ENCODE measurements around the gene NCAPG2.

Gene NCAPG2

DNA sequence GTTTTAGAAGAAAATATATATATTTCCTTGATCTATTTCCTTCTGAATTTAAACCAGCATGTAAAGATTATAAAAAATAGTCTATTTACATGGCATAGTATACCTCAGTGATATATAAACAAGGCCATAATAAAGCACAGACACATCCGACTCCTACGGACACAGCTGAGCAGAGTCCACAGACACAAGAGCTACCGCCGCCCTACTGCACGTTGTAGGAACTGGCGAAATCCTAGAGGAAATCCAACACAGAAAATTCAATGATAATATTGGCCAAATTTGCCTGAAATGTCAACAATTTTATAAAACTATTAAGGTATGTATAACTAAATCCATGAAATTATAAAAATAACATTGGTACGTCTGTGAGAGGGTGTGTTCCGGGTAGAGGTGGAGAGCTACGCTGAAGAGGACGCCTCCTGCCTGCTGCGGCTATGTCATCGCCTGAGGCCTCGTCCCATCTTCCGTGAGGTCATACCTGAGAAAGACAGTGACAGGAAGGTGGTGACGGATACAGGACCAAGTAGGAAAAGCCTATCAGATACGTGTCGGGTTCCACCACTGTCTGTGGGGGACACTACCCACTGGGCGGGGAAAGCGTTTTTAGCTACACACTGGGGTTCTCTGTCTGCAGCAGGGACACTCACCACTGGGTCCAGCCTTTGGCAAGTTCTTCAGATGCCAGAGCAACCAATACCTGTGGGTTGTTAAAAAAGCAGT, 29.3 kb upstream of the NCAPG2 start:
- FAIRE-seq (no peak), DNase-seq (ENCODE audit: extremely low spot score, insufficient read length, low read depth) (no peak)

DNA sequence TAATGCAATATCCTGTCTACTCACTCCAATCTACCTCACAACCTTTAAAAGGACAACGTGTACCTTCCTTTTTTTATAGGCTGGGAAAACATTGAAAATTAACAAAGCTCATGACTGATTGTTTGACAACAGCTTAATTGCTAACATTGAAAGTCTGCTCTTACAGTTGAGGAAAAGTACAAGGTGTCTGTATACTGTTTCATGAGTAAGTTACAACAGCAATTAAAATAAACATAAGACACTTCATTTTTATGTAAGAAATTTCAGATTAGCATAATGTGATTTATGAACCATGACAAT, 28.6 kb upstream of the NCAPG2 start:
- FAIRE-seq = no peak

DNA sequence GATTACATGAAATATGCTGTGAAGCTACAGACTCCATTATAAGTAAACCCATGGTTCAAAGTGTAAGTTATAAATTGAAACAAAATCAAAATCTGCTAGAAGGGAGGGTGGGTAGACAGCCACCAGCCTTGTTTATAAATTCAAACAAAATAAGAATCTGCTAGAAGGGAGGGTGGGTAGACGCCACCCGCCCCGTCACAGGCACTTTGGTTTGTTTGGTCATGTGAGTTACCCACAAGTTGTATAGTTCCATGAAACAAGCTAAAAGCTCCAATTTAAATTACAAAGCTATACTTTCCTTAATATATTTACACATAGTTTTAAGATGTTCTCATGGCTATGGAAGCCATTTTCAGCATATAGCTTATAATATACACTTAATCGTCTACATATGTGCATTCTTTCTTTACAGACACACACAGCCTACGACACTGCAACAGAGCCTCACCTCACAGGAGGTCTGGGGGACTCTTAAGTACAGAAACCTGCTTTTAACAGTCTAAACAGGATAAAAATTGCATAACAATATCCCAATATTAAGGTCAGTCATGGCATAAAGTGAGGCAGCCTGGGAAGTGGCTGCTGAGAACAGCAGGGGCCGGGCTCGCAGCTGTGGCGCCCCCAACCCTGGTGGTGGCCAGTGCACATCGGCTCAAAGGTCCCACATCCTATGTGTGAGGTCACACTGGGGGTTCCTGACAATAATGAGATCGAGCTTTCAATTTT, 28.1 kb upstream of the NCAPG2 start:
- DNase-seq (ENCODE audit: extremely low spot score, insufficient read length, low read depth) = no peak
- FAIRE-seq = no peak

More for the DNA sequence above, 28.6 kb upstream of the NCAPG2 start:
- DNase-seq (ENCODE audit: extremely low spot score, insufficient read length, low read depth) = no peak

DNA sequence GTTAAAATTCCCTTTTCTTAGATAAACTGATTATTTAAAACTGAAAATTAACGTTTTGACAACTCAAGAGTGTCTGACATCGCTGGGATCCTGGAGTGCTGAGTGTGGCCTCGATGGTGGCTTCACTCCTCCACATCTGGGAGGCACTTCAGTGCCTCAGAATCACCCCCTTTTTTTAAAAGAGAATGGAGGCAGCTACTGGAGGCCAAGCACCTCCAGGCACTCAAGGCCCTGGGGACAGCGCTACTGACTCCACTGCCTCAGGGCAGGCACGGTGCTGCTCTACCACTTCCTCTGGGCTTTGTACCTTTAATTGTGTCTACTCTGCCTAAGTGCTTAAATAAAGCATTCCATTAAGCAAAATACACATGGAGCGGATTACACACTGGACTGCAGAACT, 27.2 kb upstream of the NCAPG2 start:
- FAIRE-seq = no peak
- DNase-seq (ENCODE audit: extremely low spot score, insufficient read length, low read depth) = no peak

DNA sequence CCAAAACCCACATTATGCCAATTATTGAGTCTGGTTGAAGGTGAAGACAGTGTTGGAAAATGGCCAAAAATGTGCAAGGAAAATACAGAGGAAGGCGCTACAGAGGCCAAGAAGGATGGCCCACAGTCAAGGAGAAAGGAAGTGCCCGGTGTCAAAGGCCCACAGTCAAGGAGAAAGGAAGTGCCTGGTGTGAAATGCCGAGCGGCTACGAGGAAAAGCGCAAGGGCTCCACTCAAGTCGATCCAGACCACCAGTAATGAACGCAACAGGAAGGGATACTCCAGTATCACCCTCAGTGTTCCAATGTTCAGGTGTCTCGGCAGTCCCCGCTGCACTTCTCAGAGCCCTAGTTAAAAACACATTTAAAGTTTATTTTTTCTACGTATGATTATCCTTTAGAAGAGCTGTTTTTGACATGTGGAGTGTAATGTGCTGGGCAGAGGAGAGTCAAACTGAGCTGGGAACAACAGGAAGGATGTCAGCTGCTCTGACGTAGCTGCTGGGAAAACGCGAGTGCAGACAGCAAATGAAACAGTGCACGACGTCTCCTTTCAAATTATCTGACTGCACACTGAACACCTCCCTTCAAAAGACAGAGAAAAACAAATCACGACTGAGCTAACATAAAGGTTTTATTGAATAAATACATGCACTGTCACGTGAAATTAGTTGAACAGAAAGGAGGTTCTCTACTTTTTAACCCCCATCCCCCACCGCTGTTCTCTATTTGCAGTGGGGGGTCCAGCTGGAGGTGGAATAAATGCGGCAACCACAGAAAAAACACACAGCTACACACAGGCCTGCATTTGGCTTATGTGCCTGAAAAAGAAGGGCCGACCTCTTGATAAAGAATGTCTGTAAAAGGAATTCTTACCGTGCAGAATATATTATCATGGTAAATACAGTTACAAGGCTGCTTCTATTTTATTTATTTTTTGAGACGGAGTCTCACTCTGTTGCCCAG, 26.1 kb upstream of the NCAPG2 start:
- FAIRE-seq (no peak), DNase-seq (ENCODE audit: extremely low spot score, insufficient read length, low read depth) (no peak)

DNA sequence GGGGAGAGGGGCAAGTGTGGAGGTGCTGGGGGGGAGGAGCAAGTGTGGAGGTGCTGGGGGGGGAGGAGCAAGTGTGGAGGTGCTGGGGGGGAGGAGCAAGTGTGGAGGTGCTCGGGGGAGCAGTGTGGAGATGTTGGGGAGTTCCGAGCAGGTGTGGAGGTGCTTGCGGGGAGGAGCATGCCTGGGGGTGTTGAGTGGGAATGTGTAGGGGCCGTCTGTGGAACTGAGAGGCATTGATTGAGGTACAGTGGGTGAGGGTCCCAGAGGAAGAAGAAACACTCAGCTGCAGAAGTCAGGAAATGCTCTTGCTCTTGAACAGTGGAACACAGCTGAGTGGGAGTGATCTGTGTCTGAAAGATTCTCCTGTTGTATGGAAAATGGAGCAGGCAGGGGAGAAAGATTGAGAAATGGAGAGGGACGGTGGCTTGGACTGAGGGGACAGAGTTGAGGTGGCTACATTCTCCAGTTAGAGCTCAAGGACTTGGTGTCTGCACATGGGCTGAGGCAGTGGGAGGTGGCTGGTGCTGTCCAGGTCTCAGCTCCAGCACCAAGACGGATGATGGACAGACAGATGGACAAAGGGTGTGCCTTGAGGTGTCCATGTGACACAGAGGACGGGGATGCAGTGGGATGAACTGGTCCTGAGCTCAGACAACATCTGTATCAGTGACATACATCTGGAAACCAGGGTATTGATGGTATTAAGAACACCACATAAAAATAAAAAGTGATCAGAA, 25.2 kb upstream of the NCAPG2 start:
- no peak for DNase-seq (ENCODE audit: extremely low spot score, insufficient read length, low read depth)
- no peak for FAIRE-seq

DNA sequence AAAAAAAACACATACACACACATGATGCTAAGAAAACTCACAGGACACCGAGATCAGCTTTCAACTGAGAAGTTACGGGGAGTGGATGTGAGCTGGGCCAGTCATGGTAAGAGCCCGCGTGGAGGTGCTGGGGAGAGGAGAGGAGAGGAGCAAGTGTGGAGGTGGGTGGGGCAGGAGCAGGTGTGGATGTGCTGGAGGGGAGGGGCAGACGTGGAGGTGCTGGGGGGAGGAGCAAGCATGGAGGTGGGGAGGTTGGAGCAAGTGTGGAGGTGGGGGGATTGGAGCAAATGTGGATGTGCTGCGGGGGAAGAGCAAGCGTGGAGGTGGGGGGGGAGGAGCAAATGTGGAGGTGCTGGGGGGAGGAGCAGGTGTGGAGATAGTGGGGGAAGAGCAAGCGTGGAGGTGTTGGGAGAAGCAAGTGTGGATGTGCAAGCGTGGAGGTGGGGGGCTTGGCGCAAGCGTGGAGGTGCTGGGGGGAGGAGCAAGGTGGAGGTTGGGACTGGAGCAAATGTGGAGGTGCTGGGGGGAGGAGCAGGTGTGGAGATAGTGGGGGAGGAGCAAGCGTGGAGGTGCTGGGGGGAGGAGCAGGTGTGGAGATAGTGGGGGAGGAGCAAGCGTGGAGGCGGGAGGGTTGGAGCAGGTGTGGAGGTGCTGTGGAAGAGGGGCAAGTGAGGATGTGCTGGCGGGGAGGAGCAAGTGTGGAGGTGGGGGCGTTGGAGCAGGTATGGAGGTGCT, 24.5 kb upstream of the NCAPG2 start:
- no peak for DNase-seq (ENCODE audit: extremely low spot score, insufficient read length, low read depth)

DNA sequence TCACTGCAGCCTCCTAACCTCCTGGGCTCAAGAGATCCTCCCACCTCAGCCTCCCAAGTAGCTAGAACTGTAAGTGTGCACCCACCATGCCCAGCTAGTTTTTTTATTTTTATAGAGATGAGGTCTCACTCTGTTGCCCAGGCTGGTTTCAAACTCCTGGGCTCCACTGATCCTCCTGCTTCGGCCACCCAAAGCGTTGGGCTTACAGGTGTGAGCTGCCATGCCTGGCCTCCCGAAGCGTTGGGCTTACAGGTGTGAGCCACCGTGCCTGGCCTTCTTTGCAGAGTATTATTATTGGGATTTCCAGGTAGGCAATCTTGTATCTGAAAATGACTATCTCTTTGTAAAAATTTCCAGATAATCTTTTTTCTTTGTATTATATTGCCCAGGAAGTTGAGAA, 23.1 kb upstream of the NCAPG2 start:
- DNase-seq (ENCODE audit: extremely low spot score, insufficient read length, low read depth) (no peak), FAIRE-seq (no peak)

More for the DNA sequence above, 24.5 kb upstream of the NCAPG2 start:
- no peak for FAIRE-seq

DNA sequence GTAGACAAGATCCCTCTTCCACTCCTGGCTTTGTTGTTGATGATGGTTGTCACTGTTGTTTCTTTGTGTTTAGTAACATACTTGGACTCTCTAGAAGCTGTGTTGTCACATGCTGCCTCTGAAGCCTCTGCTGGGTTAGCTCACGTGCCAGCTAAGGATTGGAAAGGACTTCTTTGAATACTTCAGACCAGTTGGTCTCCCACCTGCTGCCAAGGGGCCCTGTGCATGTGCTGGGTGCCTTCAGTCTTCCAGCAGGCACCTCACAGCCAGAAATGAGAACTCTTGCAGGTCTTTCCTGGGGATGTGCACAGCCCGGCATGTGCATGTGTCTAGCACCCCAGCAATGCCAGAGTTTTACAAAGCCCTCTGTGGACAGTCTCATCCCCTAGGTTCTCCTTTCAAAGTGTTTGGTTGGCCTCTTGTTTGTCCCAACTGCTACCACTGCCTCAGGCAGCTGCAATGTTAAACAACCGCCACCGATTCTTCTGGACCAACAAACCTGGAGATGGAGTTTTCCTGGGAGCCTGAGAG, 21.7 kb upstream of the NCAPG2 start:
- FAIRE-seq (no peak), DNase-seq (ENCODE audit: extremely low spot score, insufficient read length, low read depth) (no peak)

DNA sequence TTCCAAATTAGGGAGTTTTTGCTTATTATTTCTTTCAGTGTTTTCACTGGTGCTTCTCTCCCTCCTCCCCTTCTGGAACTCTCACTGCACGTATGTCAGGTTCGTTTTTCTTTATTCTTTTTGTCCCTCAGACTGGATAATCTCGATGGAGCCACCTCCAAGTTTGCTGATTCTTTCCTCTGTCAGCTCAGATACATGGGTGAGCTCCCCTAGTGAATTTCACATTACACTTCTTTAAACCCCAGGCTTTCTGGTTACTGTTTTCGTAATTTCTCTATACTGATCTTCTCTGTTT, 20.8 kb upstream of the NCAPG2 start:
- DNase-seq (ENCODE audit: extremely low spot score, insufficient read length, low read depth) = no peak

DNA sequence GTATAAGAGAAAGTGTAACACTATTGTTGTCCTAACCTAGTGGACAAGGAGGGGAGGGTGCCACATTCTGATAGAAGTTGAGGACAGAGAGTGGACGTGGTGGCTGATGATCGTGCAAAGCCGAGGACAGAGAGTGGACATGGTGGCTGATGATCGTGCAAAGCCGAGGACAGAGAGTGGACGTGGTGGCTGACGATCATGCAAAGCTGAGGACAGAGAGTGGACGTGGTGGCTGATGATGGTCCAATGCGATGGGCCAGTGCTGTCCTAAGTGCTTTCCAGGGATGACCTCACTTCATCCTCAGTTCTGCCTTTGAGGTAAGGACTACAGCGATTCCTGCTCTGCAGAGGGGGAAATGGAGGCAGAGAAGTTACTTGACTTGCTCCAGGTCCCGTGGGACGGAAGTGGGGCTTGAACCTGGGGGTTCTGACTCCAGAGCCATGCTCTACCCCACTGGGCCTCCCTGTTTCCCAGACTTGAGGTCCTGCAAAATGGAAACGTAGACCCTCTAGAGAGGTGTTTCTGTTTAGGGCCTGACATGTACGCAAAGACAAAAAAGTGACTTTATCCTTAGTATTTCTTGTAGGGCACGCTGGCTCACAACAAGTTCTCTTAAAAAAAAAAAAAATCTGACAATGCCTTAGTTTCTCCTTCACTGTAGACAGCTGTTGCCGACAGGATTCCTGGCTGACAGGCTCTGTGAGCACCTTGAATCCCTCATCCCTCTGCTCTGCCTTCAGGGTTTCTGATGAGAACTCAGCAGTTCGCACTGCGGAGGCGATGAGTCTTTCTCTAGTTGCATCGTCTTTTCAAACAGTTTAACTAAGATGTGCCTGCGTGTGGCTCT, 20.3 kb upstream of the NCAPG2 start:
- FAIRE-seq (no peak), DNase-seq (ENCODE audit: extremely low spot score, insufficient read length, low read depth) (no peak)

More for the DNA sequence above, 20.8 kb upstream of the NCAPG2 start:
- no peak for FAIRE-seq

DNA sequence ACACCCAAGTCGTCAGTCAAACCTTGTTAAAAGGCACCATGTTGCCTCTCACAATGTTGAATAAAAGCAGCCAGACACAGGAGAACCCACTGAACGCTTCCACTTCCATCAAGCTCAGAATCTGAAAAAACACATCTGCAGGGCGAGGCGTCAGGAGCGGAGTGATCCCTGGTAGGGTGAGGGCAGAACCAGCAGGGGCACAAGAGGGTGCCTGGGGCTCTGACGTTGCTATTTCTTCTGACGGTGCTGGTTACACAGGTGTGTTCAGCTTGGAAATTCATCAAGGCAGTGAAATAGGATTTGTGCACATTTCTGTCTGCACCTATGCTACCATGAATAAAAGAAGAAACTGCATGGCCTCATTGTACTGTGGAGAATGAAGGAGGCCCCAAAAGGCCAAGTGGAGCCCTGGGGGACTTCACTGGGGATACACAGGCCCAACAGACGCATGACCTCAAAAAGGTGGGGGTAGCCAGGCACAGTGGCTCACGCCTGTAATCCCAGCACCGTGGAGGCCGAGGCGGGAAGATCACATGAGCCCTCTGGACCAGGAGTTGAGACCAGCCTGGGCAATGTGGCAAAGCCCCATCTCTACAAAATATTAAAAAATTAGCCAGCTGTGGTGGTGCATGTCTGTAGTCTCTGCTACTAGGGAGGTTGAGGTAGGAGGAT, 19.2 kb upstream of the NCAPG2 start:
- no peak for FAIRE-seq
- DNase-seq (ENCODE audit: extremely low spot score, insufficient read length, low read depth) = no peak

DNA sequence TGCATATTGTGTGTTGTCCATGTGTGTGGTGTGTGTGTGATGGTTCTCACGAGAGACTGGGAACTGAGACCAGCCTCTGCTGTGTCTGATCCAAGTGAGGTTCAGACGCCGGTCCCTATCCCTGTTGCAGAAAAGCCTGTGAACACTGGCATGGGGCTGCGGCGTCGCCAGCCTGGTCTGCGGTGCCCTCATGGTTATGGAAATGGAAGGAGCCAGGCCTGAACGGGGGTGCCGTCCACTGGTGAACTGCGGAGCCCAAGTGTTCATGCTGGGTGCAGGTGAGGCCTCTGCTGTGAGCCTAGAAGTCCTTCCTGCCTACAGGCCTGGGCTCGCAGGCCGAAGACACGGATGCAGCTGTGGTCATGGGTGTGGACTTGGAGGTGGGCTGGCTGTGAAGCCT, 18.7 kb upstream of the NCAPG2 start:
- FAIRE-seq (no peak), DNase-seq (ENCODE audit: extremely low spot score, insufficient read length, low read depth) (no peak)

DNA sequence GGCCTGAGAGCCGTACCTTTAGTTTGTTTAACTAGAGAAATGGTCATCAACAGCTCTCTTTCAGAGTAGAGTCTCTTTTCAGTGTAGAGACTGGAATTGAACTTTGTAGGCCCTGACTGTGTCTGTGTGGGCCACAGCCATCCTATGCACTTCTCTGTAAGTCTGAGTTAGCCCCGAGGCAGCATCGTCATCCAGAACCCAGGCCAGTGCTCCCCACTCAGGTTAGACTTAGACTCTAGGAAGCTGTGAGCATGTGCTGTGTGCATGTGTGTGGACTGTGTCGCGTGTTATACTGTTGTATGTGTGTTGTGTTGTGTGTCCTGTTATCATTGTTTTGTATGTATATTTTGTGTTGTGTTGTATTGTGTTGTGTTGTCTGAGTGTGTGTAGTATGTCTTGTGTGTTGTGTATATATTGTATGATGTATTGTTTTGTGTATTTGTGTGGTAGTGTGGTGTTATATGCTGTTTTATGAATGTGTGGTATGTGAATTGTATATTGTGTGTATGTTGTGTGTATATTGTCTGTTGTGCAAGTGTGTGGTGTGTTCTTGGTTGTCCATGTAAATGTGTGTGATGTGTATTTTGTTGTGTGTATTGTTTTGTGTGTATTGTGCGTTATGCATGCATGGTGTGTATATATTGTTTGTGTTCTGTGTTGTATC, 18.1 kb upstream of the NCAPG2 start:
- FAIRE-seq = no peak

DNA sequence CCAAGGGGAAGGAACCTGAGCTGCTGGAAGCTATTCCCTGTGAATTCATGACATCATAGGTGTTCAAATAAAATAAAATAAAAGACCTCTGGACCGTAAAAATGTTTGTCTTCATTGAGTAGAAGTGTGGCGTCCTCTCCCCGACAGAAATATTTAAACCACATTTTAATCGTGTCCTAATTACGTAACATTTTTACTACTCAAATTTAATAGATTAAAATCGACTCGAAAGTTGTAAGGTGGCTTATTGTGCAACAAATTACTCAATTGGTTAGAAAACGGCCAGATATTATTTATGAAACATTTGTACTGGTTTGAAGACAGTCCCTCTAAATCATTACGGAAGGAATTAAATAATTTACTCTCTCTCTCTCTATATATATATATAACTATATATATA, 15.5 kb upstream of the NCAPG2 start:
- DNase-seq (ENCODE audit: extremely low spot score, insufficient read length, low read depth) = no peak
- no peak for FAIRE-seq

More for the DNA sequence above, 18.1 kb upstream of the NCAPG2 start:
- no peak for DNase-seq (ENCODE audit: extremely low spot score, insufficient read length, low read depth)

DNA sequence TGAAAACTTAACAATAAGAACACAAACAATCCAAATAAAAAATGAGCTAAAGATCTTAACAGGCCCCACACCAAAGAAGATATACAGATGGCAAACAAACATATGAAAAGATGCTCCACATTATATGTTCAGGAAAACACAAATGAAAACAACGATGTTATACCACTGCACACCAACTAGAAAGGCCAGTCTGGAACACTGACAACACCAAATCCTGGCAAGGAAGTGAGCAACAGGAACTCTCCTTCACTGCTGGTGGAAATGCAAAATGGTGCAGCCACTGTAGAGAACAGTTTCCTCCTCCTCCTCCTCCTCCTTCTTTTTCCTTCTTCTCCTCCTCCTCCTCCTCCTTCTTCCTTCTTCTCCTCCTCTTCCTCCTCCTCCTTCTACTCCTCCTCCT, 12.2 kb upstream of the NCAPG2 start:
- FAIRE-seq = no peak

DNA sequence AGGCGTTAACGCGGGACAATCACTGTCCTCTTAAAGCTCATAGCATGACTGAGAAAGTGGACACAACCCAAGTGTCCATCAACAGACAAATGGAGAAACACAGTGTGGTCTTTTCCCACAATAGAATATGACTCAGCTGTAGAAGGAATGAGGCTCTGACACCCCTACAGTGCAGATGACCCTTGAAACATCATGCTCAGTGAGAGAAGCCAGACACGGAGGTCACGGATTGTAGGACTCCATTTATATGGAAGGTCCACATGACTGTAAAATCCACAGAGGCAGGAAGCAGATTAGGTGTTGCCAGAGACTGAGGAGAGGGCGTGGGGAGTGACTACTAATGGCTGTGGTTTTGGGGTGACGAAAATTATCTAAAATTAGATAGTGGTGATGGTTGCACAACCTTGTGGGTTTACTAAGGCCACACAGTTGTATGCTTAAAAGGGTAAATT, 6.1 kb upstream of the NCAPG2 start:
- FAIRE-seq (peak; percentile 44), DNase-seq (ENCODE audit: extremely low spot score, insufficient read length, low read depth) (no peak)

More for the DNA sequence above, 12.2 kb upstream of the NCAPG2 start:
- DNase-seq (ENCODE audit: extremely low spot score, insufficient read length, low read depth) = no peak

Data from GM18507 (cell line).